Stimulated activated CD8-positive, alpha-beta memory T cell treated with anti-CD3 and anti-CD28 coated beads, Interleukin-12 subunit alpha, Interleukin-12 subunit beta, amount 100 ng/mL, for 4 hours (primary cell): ENCODE data around the gene PTPN2.
"Not testable (repeated sequence)": the region's sequence is repeated elsewhere in the genome, so short reads cannot be mapped to it uniquely, and the experiment has no call there.

Source experiments
- DNase-seq: peaks from one replicate; pipeline ENCODE4 v3.0.0-alpha.2; 2020; ENCODE audit warnings: low read depth

PTPN2 gene

DNA sequence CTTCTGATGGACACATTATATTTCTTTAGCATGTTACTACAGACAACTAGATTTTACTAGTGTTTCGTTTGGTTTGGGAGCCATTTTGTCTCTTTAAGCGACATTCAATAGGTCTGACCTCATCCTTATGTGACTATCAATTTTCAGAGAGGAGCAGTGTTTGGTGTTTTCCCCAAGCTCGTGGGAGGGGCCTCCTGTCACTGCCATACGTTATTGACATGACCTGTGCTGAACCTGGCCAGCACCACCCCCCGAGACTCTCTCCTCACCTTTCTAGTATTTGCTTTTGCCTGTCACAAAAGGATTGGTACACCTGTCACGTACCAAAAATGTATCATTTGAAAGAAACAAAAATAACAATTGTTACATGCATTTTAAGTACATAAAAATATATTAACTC, 111.9 kb downstream of the PTPN2 start:
- DNase-seq, result no peak

- no peak for DNase-seq
These were observed 113.4 kb downstream of the PTPN2 start for GRCh38 chr18:12770469-12771219.

GRCh38 chr18:12769644-12770440, 114.2 kb downstream of the PTPN2 start:
- no peak for DNase-seq

GRCh38 chr18:12769136-12769535, 114.9 kb downstream of the PTPN2 start:
- no peak for DNase-seq

- no peak for DNase-seq
These were observed 115.4 kb downstream of the PTPN2 start for GRCh38 chr18:12768625-12769024.

DNA sequence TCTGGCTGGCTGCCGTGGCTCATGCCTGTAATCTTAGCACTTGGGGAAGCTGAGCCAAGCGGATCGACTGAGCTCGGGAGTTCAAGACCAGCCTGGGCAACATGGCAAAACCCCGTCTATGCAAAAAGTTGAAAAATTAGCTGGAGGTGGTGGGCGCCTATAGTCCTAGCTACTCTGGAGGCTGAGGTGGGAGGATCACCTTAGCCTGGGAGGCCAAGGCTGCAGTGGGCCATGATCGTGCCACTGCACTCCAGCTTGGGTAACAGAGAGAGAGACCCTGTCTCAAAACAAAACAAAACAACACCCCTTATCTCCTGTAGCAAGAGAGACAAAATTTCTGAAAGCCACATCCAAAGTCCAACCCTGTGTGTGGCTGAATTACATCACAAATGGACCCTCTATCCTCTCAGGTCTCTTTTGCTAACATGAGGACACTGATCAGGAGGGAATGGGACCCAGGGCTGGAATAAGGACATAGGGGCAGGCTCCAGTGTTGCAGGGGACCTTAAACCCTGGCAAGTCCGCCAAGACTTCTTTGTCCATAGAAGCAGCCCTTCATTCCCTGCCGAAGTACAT, 116.4 kb downstream of the PTPN2 start:
- no peak for DNase-seq

DNA sequence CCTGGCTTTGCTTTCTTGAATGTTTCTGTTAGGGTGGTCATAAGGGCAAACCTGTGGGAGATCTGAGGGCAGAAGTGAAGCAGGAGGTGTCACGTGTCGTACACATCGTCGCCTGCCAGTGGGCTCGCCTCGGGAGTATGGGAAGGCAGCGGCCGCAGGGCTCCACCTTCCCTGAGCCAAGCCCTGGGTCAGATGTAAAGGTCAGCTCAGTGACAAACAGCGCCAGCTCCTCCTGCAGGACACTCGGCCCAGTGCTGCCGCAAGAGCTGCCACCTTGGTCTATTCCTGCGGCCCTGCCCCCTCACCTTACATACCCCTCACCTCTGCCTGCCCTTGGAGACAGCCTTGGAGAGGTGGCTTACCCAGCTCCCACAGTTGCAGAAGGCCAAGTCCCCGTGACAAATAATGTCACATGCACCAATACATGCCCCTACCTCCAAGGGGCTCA, 117.0 kb downstream of the PTPN2 start:
- DNase-seq, result no peak

GRCh38 chr18:12765586-12765985, 118.5 kb downstream of the PTPN2 start:
- DNase-seq, result no peak

DNA sequence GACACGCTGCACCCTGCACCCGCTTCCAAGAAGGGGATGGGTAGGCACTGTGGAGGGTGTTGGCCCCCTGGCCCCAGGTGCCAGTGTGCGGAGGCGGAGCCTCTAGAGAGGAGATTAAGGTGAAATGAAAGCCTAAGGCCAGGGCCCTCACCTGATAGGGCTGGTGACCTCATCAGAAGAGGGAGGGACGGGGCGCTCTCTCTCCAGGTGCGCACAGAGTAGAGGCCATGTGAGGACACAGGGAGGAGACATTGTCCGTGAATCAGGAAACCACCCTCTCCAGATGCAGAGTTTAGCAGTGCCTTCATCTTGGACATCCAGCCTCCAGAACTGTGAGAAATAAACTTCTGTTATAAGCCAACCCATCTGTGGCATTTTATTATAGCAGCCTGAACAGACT, 118.9 kb downstream of the PTPN2 start:
- no peak for DNase-seq

GRCh38 chr18:12758566-12758965, 125.5 kb downstream of the PTPN2 start:
- not testable (repeated sequence) for DNase-seq

GRCh38 chr18:12756619-12757239, 127.3 kb downstream of the PTPN2 start:
- DNase-seq, result not testable (repeated sequence)

DNA sequence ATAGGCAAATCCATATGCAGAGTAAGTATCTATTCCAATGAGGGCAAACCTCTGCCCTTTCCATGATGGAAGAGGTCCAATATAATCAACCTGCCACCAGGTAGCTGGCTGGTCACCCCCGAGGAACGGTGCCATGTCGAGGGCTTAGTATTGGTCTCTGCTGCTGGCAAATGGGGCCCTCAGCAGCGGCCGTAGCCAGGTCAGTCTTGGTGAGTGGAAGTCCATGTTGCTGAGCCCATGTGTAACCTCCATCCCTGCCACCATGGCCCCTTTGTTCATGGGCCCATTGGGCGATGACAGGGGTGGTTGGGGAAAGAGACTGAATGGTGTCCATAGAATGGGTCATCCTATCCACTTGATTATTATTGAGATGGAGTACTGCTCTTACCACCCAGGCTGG, 128.4 kb downstream of the PTPN2 start:
- DNase-seq, result not testable (repeated sequence)

- DNase-seq, result no peak
These were observed 129.5 kb downstream of the PTPN2 start for GRCh38 chr18:12754511-12754910.

DNA sequence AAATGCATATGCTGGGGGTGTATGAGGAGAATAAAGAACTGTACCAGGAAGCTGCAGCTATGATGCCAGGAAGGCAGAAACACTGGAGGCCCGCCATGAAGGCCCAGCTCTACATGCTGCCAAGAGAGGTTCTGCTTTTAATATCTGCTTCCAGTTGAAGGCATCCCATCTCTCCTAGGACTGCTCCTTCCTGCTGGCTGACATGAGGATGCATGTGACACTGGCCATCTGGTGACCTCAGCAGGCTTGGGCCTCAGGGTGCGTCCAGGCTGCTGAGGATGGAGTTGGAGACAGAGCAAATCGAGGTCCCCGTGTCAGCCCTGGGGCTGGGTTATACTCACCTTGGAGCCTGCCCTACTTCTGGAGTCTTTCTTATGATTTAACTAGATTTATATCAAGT, 132.1 kb downstream of the PTPN2 start:
- DNase-seq, result no peak

DNA sequence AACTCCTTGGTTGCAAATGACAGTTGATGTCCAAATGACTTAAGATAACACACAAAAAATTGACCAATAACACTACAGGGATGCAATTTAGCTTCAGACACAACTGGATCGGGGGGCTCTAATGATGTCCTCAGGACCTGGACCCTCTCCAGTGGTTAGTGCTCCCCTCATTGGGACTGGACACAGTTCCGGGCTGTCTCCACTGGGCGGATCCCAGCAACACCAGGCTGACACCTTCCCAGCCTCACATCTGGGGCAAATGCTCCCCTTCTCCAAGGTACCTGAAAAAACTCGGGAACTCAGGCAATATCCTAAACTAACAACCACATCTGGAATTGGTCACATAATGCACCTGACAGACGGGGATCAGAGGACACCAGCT, 132.5 kb downstream of the PTPN2 start:
- no peak for DNase-seq

DNA sequence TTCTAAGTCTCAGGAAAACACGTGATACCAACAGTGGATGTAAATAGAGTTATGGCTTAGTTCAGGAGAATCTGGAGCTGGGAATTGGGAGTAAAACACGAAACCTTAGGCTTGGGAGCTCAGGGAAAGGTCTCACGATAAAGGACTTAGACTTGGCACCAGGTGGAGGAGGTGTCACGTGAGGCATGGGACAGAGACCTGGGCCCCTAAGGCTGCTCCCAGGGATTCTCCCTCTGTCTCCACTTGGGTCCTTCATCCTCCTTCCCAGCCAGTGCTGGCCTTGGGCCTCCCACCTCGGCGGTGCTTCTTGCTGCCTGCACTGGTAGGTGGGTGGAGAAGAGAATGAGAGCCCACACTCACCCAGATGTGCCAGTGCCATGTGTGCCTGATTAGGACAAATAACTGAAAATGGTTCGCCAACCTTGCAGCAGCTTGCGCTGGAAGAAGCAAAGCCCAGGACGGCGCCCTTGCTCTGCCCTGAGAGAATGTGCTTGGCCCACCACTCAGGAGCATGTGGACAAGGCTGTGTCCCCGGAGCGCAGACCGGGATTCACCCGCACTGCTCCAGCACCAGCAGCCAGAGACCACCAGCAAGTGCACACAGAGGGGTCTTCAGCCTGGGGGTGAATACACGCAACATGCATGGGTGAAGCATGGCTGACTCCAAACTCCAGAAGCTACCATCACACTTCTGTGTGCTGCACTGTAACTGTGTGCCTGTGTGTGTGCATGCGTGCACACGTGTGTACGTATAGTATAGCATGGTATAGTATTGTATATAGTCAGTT, 133.1 kb downstream of the PTPN2 start:
- no peak for DNase-seq

- DNase-seq, result no peak
These were observed 133.8 kb downstream of the PTPN2 start for GRCh38 chr18:12750076-12750714.

- no peak for DNase-seq
These were observed 134.9 kb downstream of the PTPN2 start for GRCh38 chr18:12749121-12749520.

DNA sequence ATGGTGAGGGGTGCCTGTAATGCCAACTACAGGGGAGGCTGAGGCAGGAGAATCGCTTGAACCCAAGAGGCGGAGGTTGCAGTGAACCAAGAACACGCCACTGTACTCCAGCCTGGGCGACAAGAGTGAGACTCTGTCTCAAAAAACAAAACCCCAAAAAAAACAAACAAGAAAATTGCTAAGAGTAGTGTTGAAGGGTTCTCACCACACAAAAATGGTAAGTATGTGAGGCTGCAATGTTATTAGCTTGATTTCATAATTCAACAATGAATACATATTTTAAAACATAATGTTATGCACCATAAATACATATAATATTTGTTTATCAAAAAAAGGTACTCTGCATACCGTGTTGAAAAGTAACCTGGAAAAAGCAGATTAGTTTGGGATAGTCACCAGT, 135.4 kb downstream of the PTPN2 start:
- DNase-seq, result no peak

GRCh38 chr18:12747530-12748315, 136.3 kb downstream of the PTPN2 start:
- no peak for DNase-seq
